Heart left ventricle (tissue), 16 donors: Measurements from ENCODE around the gene FOXO1. TPM values are rescaled to one million over a fixed set of nuclear protein-coding genes. Genes with fewer than 3 reads are reported as not detected.

Source experiments
- ATAC-seq, 4 donors: fragments of 200-7000 bp; cut with Tn5 transposase; one replicate each; pipeline ENCODE4 v1.9.1; 2020 to 2022; ENCODE audit warnings: moderate library complexity in 4 of 4, mild to moderate bottlenecking in 3 of 4, moderate number of reproducible peaks in 1 of 4
- DNase-seq, 5 donors: peaks; one replicate each; pipeline ENCODE4 v3.0.0-alpha.2; 2020
- H3K27ac ChIP-seq, 12 donors: fragments of 200-600 bp; sonication (generic) in 4 of 12; one replicate each; pipeline versions ENCODE4 v1.5.0 to v1.8.0; 2016 to 2022; ENCODE audit warnings: mild to moderate bottlenecking in 2 of 12
- H3K27me3 ChIP-seq, 9 donors: fragments of 200-600 bp; sonication (generic) in 2 of 9; one replicate each; pipeline versions ENCODE4 v1.5.1 to v1.8.0; 2016 to 2022; ENCODE audit warnings: mild to moderate bottlenecking in 3 of 9
- H3K36me3 ChIP-seq, 9 donors: fragments of 200-600 bp; sonication (generic) in 2 of 9; one replicate each; pipeline versions ENCODE4 v1.5.0 to v1.8.0; 2018 to 2022; ENCODE audit warnings: mild to moderate bottlenecking in 2 of 9
- H3K4me1 ChIP-seq, 12 donors: fragments of 200-600 bp; sonication (generic) in 4 of 12; one replicate each; pipeline versions ENCODE4 v1.5.0 to v1.8.0; 2016 to 2022; ENCODE audit warnings: mild to moderate bottlenecking in 3 of 12
- H3K4me3 ChIP-seq, 12 donors: fragments of 200-600 bp; sonication (generic) in 4 of 12; one replicate each; pipeline versions ENCODE4 v1.5.0 to v1.8.0; 2017 to 2022; ENCODE audit warnings: mild to moderate bottlenecking in 9 of 12, moderate library complexity in 4 of 12
- H3K9me3 ChIP-seq, 12 donors: fragments of 200-600 bp; sonication (generic) in 4 of 12; one replicate each; pipeline versions ENCODE4 v1.5.0 to v1.8.0; 2016 to 2022; ENCODE audit warnings: mild to moderate bottlenecking in 1 of 12
- POLR2A ChIP-seq, 2 donors: fragments of 450-650 bp; IDR thresholded peaks; one replicate each; pipeline ENCODE4 v1.6.1; 2017; ENCODE audit warnings: antibody characterized with exemption in 2 of 2, mild to moderate bottlenecking in 2 of 2, moderate library complexity in 2 of 2
- WGBS, 4 donors: extraction: QIAGEN DNeasy Blood & Tissue Kit in 2 of 4; methylation state at CpG; one replicate each; pipeline versions ENCODE4 v1.1.5 to v1.1.7; 2013 to 2018; 5-methylcytosine and 5-hydroxymethylcytosine counted together
- intact Hi-C, 10 donors: fragments of 100-400 bp; cut with DNase I; formaldehyde crosslinking; loops; one replicate each; pipeline versions ENCODE4 v1.11.1 to v1.14.2; 2022
- polyA plus RNA-seq, 2 donors: library from polyadenylated mRNA; stranded (reverse); fragments of 200-250 nt; gene quantifications; one replicate each; pipeline ENCODE4 v1.2.3, GENCODE V29; 2013
- total RNA-seq, 9 donors: library from RNA; depleted of rRNA in 2 of 9; stranded (reverse); fragments of >200 nt in 2 of 9; fragmentation: NEBNext Ultra II Directional in 3 of 9; extraction: Animal tissue kit (Norgen Biotek cat#: 25700) in 3 of 9; gene quantifications; one replicate each; pipeline versions ENCODE4 v1.1.0 to v1.2.4, GENCODE V29; 2016 to 2023
- TF ChIP-seq, protein P1 (sequence below), 12 donors: fragments of 200-600 bp; sonication (generic) in 4 of 12; IDR thresholded peaks; one replicate each; pipeline versions ENCODE4 v1.5.0 to v1.8.0; 2018 to 2022; ENCODE audit warnings: antibody characterized with exemption in 12 of 12, mild to moderate bottlenecking in 5 of 12
- donor health status: ischemic (EF 13 %, LVEDD 7.1; RV severe dilation, severe dysfunction).
- donor health status: healthy with polysubstance abuse.
- donor health status: DM: no; HTN: yes; CAD: no.
- donor health status: DM: no; HTN: no; CAD: no.
- donor health status: ischemic (EF 25% LVEDD 6.9; RV normal size, moderate dysfunction).
- donor health status: ischemic (EF 25% LVEDD 5.7; RV mildly dilated, moderate dysfunction).
- donor health status: healthy.
- donor health status: DM: yes; HTN: yes; CAD: no.
- donor health status: ischemic (EF 35%, LVEDD 5.7; RV mildly dilated, moderate dysfunction).
- donor health status: nonischemic (EF 11% LVEDD 7.7; RV severe dilation, severe dysfunction).
- donor health status: DM: yes; HTN: yes; CAD: no.
- donor health status: PGD.
- donor health status: ischemic (EF 29% LVEDD 5.4; RV normal size, mild dysfunction).
- donor health status: nonischemic (EF 23%, LVEDD 6.1; RV moderate dilation, normal function).

Gene FOXO1
- total and polyA plus RNA-seq, 11 donors = 2.6 to 26.8 (median 17.2) TPM

GRCh38 chr13:40661875-40662665, 4.4 kb downstream of the FOXO1 start:
- Histone ChIP-seq H3K36me3 (no peaks in the 10 kb centered on the region), H3K4me3 (peak overlapping the region in 9 of 12 donors; percentile 86 to 98 (median 94)), H3K27me3 (no peaks in the 10 kb centered on the region), H3K4me1 (peaks cover 6 to 61% (median 50%) of the 10 kb centered on the region in 12 donors), H3K9me3 (no peaks in the 10 kb centered on the region), H3K27ac (peak overlapping the region; percentile 94 to 99 (median 99))
- TF ChIP-seq POLR2A (IDR thresholded peaks at IDR 0.05) = no peak
- TF ChIP-seq, protein P1, sequence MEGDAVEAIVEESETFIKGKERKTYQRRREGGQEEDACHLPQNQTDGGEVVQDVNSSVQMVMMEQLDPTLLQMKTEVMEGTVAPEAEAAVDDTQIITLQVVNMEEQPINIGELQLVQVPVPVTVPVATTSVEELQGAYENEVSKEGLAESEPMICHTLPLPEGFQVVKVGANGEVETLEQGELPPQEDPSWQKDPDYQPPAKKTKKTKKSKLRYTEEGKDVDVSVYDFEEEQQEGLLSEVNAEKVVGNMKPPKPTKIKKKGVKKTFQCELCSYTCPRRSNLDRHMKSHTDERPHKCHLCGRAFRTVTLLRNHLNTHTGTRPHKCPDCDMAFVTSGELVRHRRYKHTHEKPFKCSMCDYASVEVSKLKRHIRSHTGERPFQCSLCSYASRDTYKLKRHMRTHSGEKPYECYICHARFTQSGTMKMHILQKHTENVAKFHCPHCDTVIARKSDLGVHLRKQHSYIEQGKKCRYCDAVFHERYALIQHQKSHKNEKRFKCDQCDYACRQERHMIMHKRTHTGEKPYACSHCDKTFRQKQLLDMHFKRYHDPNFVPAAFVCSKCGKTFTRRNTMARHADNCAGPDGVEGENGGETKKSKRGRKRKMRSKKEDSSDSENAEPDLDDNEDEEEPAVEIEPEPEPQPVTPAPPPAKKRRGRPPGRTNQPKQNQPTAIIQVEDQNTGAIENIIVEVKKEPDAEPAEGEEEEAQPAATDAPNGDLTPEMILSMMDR (IDR thresholded peaks at IDR 0.05) = no peak
- ATAC-seq (no peak), DNase-seq (no peak)
- 77 to 88% (median 83%) methylated on average over 10 of the region's 10 CpGs for WGBS, 4 donors
- intact Hi-C loops = loop anchor here in 9 of 10 donors (5.0 to 10.0 kb wide), 10 partner anchors 77 to 467 kb away; no protein-coding TSS in a partner anchor

- no peak overlapping the region for H3K4me3 ChIP-seq
- TF ChIP-seq POLR2A (IDR thresholded peaks at IDR 0.05) = no peak
- ATAC-seq = no peak
- no peaks in the 10 kb centered on the region for H3K27me3 ChIP-seq
- H3K9me3 ChIP-seq = no peaks in the 10 kb centered on the region
- H3K27ac ChIP-seq = peak overlapping the region in 2 of 12 donors; percentile 0 to 8
- DNase-seq = no peak
- intact Hi-C loops = loop anchor here in 9 of 10 donors (5.0 to 10.0 kb wide), 10 partner anchors 76 to 466 kb away; no protein-coding TSS in a partner anchor
- WGBS, 4 donors = 83 to 88% (median 86%) methylated on average over 5 of the region's 5 CpGs
- peaks cover 6 to 75% (median 58%) of the 10 kb centered on the region in 12 donors for H3K4me1 ChIP-seq
- no peaks in the 10 kb centered on the region for H3K36me3 ChIP-seq
Observed at GRCh38 chr13:40660692-40661091, 5.7 kb downstream of the FOXO1 start.

GRCh38 chr13:40660141-40660664, 6.2 kb downstream of the FOXO1 start:
- 59 to 83% (median 74%) methylated on average over 4 of the region's 4 CpGs for WGBS, 4 donors
- no peak for DNase-seq
- H3K4me3 ChIP-seq = no peak overlapping the region

DNA sequence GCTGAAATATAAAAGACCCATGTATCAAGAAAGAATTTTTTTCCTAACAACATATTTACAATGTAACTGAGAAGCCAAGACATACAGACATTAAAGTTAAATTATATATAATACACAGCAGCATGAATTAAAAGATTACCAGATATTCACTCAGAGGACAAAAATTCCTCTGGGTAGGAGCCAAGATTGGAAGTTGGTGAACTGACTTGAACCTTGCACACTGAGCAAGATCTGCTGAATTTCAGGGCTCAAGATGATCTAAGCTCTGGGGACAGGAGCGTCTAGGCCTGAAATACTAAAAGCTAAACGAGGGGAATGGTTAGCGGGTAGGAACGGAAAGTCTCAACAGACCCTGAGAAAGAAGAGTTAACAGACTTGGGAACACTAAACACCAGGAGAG, 8.5 kb downstream of the FOXO1 start:
- Histone ChIP-seq H3K4me1 (peaks cover 4 to 80% (median 57%) of the 10 kb centered on the region in 12 donors), H3K9me3 (no peaks in the 10 kb centered on the region), H3K27ac (peak overlapping the region in 2 of 12 donors; percentile 23 to 27), H3K27me3 (no peaks in the 10 kb centered on the region), H3K36me3 (no peaks in the 10 kb centered on the region), H3K4me3 (no peak overlapping the region)
- intact Hi-C loops = no loop called here
- DNase-seq (no peak), ATAC-seq (no peak)
- no peak for TF ChIP-seq POLR2A (IDR thresholded peaks at IDR 0.05)
- TF ChIP-seq, protein P1 (IDR thresholded peaks at IDR 0.05) = no peak
- 65 to 81% (median 77%) methylated on average over 4 of the region's 4 CpGs for WGBS, 4 donors

More at GRCh38 chr13:40660141-40660664, 6.2 kb downstream of the FOXO1 start:
- TF ChIP-seq, protein P1 (IDR thresholded peaks at IDR 0.05) = no peak
- no peaks in the 10 kb centered on the region for H3K27me3 ChIP-seq
- no peaks in the 10 kb centered on the region for H3K9me3 ChIP-seq
- H3K27ac ChIP-seq = peak overlapping the region in 4 of 12 donors; percentile 0 to 31 (median 7)
- peaks cover 6 to 78% (median 59%) of the 10 kb centered on the region in 12 donors for H3K4me1 ChIP-seq
- no peaks in the 10 kb centered on the region for H3K36me3 ChIP-seq
- ATAC-seq = no peak
- intact Hi-C loops = loop anchor here in 9 of 10 donors (5.0 to 10.0 kb wide), 10 partner anchors 75 to 465 kb away; no protein-coding TSS in a partner anchor
